ENCODE results near the gene SEPTIN8. TPM values are rescaled to one million over a fixed set of nuclear protein-coding genes. Genes with fewer than 3 reads are reported as not detected.

The SEPTIN8 gene
- total RNA-seq, 4 donors from 2014 or later = 31.9 to 44.9 (median 38.3) TPM

- intact Hi-C loops (cut with DNase I) = no loop called here
- Histone ChIP-seq H3K36me3 (no peaks in the 10 kb centered on the region), H3K4me3 (no peak overlapping the region), H3K27ac (no peak overlapping the region), H3K9me3 (no peaks in the 10 kb centered on the region), H3K4me1 (peaks cover 24 to 50% (median 31%) of the 10 kb centered on the region in 3 donors), H3K27me3 (no peaks in the 10 kb centered on the region)
- TF ChIP-seq CTCF (IDR thresholded peaks at IDR 0.05) (no peak), POLR2A (IDR thresholded peaks at IDR 0.05) (no peak)
- no peak for DNase-seq
- 85 to 92% methylated on average over 5 of the region's 5 CpGs for WGBS, 2 donors
Observed at GRCh38 chr5:132778856-132779255, 1.8 kb upstream of the SEPTIN8 start.

- Histone ChIP-seq H3K36me3 (no peaks in the 10 kb centered on the region), H3K27ac (peak overlapping the region in 3 of 4 donors; percentile 35 to 91 (median 89)), H3K4me3 (peak overlapping the region; percentile 79 to 96 (median 86)), H3K27me3 (no peaks in the 10 kb centered on the region), H3K4me1 (peaks cover 27 to 54% (median 31%) of the 10 kb centered on the region in 3 donors), H3K9me3 (no peaks in the 10 kb centered on the region)
- intact Hi-C loops (cut with DNase I) = no loop called here
- no peak for DNase-seq
- 43 to 52% methylated on average over 4 of the region's 4 CpGs for WGBS, 2 donors
- TF ChIP-seq CTCF (IDR thresholded peaks at IDR 0.05) (no peak), POLR2A (IDR thresholded peaks at IDR 0.05) (no peak)
Observed at GRCh38 chr5:132778129-132778528, 1.1 kb upstream of the SEPTIN8 start.

- intact Hi-C loops (cut with DNase I) = no loop called here
- H3K27ac ChIP-seq = peak overlapping the region; percentile 82 to 91 (median 87)
- peak overlapping the region; percentile 79 to 96 (median 86) for H3K4me3 ChIP-seq
- no peaks in the 10 kb centered on the region for H3K27me3 ChIP-seq
- TF ChIP-seq POLR2A (IDR thresholded peaks at IDR 0.05) (no peak), CTCF (IDR thresholded peaks at IDR 0.05) (no peak)
- peaks cover 30 to 57% (median 31%) of the 10 kb centered on the region in 3 donors for H3K4me1 ChIP-seq
- H3K9me3 ChIP-seq = no peaks in the 10 kb centered on the region
- DNase-seq = no peak
- no peaks in the 10 kb centered on the region for H3K36me3 ChIP-seq
- no CpG with 5 or more reads among the region's 40 CpGs for WGBS, 2 donors
Observed at GRCh38 chr5:132776938-132777208, 166 bp downstream of the SEPTIN8 start.

GRCh38 chr5:132776131-132776937, 705 bp downstream of the SEPTIN8 start:
- Histone ChIP-seq H3K27ac (peak overlapping the region; percentile 82 to 91 (median 87)), H3K36me3 (no peaks in the 10 kb centered on the region), H3K9me3 (no peaks in the 10 kb centered on the region), H3K4me1 (peaks cover 32 to 62% (median 37%) of the 10 kb centered on the region in 3 donors), H3K27me3 (no peaks in the 10 kb centered on the region), H3K4me3 (peak overlapping the region; percentile 79 to 96 (median 86))
- WGBS, 2 donors = 10% methylated on average over 1 of the region's 39 CpGs; no CpG with 5 or more reads in 1 of the 2 donors
- DNase-seq = no peak
- intact Hi-C loops (cut with DNase I) = no loop called here
- TF ChIP-seq POLR2A (IDR thresholded peaks at IDR 0.05) (no peak), CTCF (IDR thresholded peaks at IDR 0.05) (no peak)

- Histone ChIP-seq H3K4me1 (peaks cover 34 to 71% (median 43%) of the 10 kb centered on the region in 3 donors), H3K9me3 (no peaks in the 10 kb centered on the region), H3K4me3 (peak overlapping the region in 3 of 4 donors; percentile 80 to 96 (median 93)), H3K27ac (peak overlapping the region in 3 of 4 donors; percentile 82 to 91 (median 89)), H3K27me3 (no peaks in the 10 kb centered on the region), H3K36me3 (no peaks in the 10 kb centered on the region)
- no peak for DNase-seq
- intact Hi-C loops (cut with DNase I) = no loop called here
- 24 to 26% methylated on average over 6 of the region's 7 CpGs for WGBS, 2 donors
- TF ChIP-seq POLR2A (IDR thresholded peaks at IDR 0.05) (no peak), CTCF (IDR thresholded peaks at IDR 0.05) (no peak)
Observed at GRCh38 chr5:132775476-132775961, 1.5 kb downstream of the SEPTIN8 start.
